AG10803 (cell line): ENCODE data around the gene F3.

Source experiments
- DNase-seq: peaks from one replicate; pipeline ENCODE4 v3.0.0; 2010; ENCODE audit warnings: low read depth
- H3K4me3 ChIP-seq: 2 replicates; pipeline ENCODE4 v1.5.1; 2011; ENCODE audit warnings: mild to moderate bottlenecking, low read length, control low read depth
- TF ChIP-seq, protein P1 (sequence below): conservative IDR thresholded peaks from 2 replicates; pipeline ENCODE4 v1.5.1; 2011; ENCODE audit warnings: mild to moderate bottlenecking, low read length, control low read depth, inconsistent platforms

The F3 gene

DNA sequence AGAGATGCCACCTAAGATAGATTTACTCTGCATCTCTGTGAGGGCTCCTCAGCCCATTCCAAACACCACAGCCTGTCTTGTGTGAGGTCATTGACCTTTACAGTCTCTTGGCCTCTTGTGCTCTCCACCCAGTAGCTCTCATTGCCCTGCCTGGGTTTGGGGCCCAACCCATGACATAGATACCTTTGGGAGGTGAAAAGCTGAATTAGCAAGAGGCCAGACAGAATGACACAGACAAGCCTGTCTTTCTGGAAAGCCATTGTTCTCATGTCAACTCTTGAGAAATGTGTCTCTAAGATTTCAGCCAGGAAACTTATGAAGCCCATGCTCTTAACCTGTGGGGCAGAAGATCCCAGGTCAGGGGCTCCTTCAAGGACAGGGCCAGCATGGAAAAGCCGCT, 18.4 kb upstream of the F3 start:
- DNase-seq: no peak
- H3K4me3 ChIP-seq: no peak overlapping the region
- TF ChIP-seq, protein P1, sequence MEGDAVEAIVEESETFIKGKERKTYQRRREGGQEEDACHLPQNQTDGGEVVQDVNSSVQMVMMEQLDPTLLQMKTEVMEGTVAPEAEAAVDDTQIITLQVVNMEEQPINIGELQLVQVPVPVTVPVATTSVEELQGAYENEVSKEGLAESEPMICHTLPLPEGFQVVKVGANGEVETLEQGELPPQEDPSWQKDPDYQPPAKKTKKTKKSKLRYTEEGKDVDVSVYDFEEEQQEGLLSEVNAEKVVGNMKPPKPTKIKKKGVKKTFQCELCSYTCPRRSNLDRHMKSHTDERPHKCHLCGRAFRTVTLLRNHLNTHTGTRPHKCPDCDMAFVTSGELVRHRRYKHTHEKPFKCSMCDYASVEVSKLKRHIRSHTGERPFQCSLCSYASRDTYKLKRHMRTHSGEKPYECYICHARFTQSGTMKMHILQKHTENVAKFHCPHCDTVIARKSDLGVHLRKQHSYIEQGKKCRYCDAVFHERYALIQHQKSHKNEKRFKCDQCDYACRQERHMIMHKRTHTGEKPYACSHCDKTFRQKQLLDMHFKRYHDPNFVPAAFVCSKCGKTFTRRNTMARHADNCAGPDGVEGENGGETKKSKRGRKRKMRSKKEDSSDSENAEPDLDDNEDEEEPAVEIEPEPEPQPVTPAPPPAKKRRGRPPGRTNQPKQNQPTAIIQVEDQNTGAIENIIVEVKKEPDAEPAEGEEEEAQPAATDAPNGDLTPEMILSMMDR: no peak

DNA sequence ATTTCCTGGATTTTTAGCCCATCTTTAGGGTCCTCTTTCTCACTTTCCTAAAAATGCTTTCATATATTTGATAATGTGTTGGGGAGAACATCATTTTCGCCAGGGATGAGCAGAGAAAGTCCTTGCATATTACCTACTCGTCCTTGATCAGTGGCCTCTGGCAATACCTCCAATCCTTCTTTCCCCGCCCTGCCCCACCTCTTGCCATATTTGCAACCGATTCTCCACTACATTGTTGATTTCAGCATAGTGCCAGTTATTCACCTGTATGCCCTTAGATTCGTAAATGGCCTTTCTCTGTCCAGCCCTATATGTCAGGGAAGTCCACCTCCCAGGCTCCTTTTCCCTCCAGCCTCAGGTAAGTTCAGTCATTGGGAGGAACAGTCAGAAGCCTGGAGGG, 13.5 kb upstream of the F3 start:
- TF ChIP-seq, protein P1: no peak
- no peak for DNase-seq
- no peak overlapping the region for H3K4me3 ChIP-seq

- TF ChIP-seq, protein P1: no peak
- no peak for DNase-seq
- H3K4me3 ChIP-seq: no peak overlapping the region
These were observed 13.0 kb upstream of the F3 start for GRCh38 chr1:94554580-94554979.

DNA sequence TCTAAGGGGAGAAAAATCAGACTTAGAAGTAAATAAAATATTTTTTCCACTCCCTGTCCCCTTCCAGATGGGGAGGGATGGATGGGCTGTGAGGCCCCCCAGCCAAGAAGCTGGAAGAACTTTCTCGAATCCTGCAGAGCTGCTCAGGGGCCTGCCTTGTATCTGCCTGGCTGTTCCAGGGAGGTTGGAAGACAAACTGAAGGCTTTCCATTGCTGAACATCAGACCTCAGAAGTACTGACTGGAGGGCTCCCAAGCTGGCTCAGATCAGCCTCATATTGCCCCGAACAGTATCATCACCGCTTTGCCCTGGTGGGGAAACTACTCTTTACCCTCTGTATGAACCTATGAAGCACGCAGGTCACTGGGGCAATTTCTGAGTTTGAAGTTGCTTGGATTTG, 12.4 kb upstream of the F3 start:
- no peak overlapping the region for H3K4me3 ChIP-seq
- DNase-seq: no peak
- TF ChIP-seq, protein P1: no peak

DNA sequence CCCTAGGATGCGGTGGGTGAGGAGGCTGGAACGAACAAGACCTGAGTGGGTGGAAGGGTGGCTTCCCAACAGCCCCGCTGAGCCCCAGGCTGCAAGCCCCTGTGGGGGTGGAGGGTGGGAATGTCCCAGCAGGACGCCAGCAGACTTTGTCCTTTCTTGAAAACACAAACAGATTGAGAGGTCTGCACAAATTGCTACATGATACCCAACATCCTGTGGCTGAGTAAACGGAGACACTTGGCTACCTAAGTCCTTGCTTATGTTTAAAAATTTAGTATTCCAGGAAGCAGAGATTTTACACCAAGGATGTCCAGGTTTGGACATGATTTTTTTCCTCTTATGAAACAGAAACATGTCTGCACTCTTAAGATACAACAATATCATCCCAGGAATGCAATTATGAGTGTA, 11.8 kb upstream of the F3 start:
- H3K4me3 ChIP-seq: no peak overlapping the region

DNA sequence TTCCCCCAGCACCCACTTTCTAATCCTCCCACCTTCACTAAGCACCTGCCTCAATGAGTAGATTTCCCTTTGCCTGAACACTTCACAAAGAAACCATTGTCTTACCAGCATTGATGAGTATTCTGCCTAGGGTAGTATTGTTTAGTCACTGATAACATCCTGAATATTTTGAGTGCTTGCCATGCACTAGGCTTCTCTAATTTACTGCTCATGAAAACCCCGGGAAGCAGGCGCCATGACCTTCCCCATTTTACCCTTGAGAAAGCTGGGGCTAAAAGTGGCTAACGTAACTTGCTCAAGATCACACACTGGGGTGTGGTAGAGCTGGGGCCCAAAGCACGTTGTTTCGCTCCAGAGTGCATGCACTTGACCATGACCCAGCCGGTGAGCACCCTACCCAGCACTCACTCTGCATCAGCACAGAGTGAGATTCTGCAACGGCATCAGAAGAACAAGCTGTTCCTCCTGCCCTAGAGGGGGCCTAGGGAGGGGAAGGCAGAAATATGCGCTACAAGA, 10.6 kb upstream of the F3 start:
- TF ChIP-seq, protein P1: no peak
- DNase-seq: no peak

More for the DNA sequence above, 11.8 kb upstream of the F3 start:
- DNase-seq: no peak
- TF ChIP-seq, protein P1: no peak

DNA sequence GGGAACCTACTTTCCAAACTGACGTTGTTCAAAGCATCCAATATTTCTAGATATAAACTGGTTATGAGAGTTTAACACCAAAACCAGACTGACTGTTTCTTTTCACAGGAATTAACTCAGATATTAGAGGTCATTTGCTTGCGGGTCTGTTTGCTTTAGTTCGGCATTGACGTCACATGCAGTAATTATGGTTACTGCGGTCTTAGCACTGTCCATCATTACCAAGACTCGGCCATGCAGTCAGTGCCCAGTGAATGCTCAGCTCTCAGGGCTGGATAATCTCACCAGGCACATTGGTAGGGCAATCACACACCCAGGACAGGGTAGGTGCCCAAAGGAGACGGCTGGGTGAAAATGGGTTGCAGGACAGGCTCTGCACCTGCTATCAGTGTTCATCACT, 9.9 kb upstream of the F3 start:
- no peak for DNase-seq
- TF ChIP-seq, protein P1: no peak
- no peak overlapping the region for H3K4me3 ChIP-seq

More for the DNA sequence above, 10.6 kb upstream of the F3 start:
- H3K4me3 ChIP-seq: no peak overlapping the region
